Thoracic aorta (tissue), 2 donors: Measurements from ENCODE around the gene SUN5. TPM values are rescaled to one million over a fixed set of nuclear protein-coding genes. Genes with fewer than 3 reads are reported as not detected.

Source experiments
- ATAC-seq: fragments of 150-250 bp; one replicate; pipeline ENCODE4 v1.8.0; 2017; ENCODE audit warnings: low read depth; ENCODE audit not compliant: insufficient number of reproducible peaks, low FRiP score
- DNase-seq: peaks from one replicate; pipeline ENCODE4 v3.0.0-alpha.2; 2020; ENCODE audit warnings: low spot score
- H3K27ac ChIP-seq, 2 donors: fragments of 200-600 bp; sonication (generic); 1 replicate in 1 of 2; 2 replicates in 1 of 2; pipeline ENCODE4 v1.5.1; 2016; ENCODE audit warnings: mild to moderate bottlenecking in 2 of 2, moderate library complexity in 2 of 2
- H3K27me3 ChIP-seq: fragments of 200-600 bp; sonication (generic); replicated peaks from 2 replicates; pipeline ENCODE4 v1.6.0; 2016; ENCODE audit warnings: mild to moderate bottlenecking; ENCODE audit not compliant: insufficient read depth
- H3K36me3 ChIP-seq: fragments of 200-600 bp; sonication (generic); one replicate; pipeline ENCODE4 v1.5.1; 2016
- H3K4me1 ChIP-seq, 2 donors: fragments of 200-600 bp; sonication (generic); 1 replicate in 1 of 2; 2 replicates in 1 of 2; pipeline versions ENCODE4 v1.5.1 to v1.6.0; 2016; ENCODE audit warnings: low read depth in 2 of 2, mild to moderate bottlenecking in 1 of 2; ENCODE audit not compliant: control insufficient read depth in 1 of 2
- H3K4me3 ChIP-seq: fragments of 200-600 bp; sonication (generic); 2 replicates; pipeline ENCODE4 v1.5.1; 2016; ENCODE audit warnings: mild to moderate bottlenecking
- H3K9me3 ChIP-seq: fragments of 200-600 bp; sonication (generic); 2 replicates; pipeline ENCODE4 v1.5.1; 2016
- CTCF ChIP-seq: fragments of 200-600 bp; sonication (generic); IDR thresholded peaks from one replicate; pipeline ENCODE4 v1.5.1; 2019; ENCODE audit warnings: antibody characterized with exemption
- total RNA-seq, 2 donors: library from RNA; depleted of rRNA; stranded (reverse); fragments of >200 nt; gene quantifications; one replicate each; pipeline versions ENCODE4 v1.1.0 to v1.2.3, GENCODE V29; 2016

Gene SUN5
- total RNA-seq, 2 donors from 2014 or later: not detected

GRCh38 chr20:33015700-33016580 is 11.7 kb upstream of the SUN5 start:
- DNase-seq (no peak), ATAC-seq (no peak)
- no peak overlapping the region for H3K27ac ChIP-seq
- H3K9me3 ChIP-seq: no peaks in the 10 kb centered on the region
- H3K4me1 ChIP-seq: no peaks in the 10 kb centered on the region
- no peaks in the 10 kb centered on the region for H3K27me3 ChIP-seq
- no peaks in the 10 kb centered on the region for H3K36me3 ChIP-seq
- no peak overlapping the region for H3K4me3 ChIP-seq
- TF ChIP-seq CTCF: no peak

GRCh38 chr20:33015114-33015484 is 10.9 kb upstream of the SUN5 start:
- no peak overlapping the region for H3K4me3 ChIP-seq
- H3K27ac ChIP-seq: no peak overlapping the region
- H3K36me3 ChIP-seq: no peaks in the 10 kb centered on the region
- ATAC-seq (no peak), DNase-seq (no peak)
- no peaks in the 10 kb centered on the region for H3K27me3 ChIP-seq
- H3K4me1 ChIP-seq: no peaks in the 10 kb centered on the region
- no peak for TF ChIP-seq CTCF
- H3K9me3 ChIP-seq: no peaks in the 10 kb centered on the region

GRCh38 chr20:33014336-33015113 is 10.3 kb upstream of the SUN5 start:
- no peaks in the 10 kb centered on the region for H3K36me3 ChIP-seq

GRCh38 chr20:33013701-33014326 is 9.6 kb upstream of the SUN5 start:
- no peaks in the 10 kb centered on the region for H3K36me3 ChIP-seq

More at GRCh38 chr20:33014336-33015113, 10.3 kb upstream of the SUN5 start:
- Histone ChIP-seq H3K4me1 (no peaks in the 10 kb centered on the region), H3K27me3 (no peaks in the 10 kb centered on the region), H3K4me3 (no peak overlapping the region), H3K9me3 (no peaks in the 10 kb centered on the region), H3K27ac (no peak overlapping the region)
- DNase-seq: no peak
- no peak for TF ChIP-seq CTCF
- no peak for ATAC-seq

More at GRCh38 chr20:33013701-33014326, 9.6 kb upstream of the SUN5 start:
- Histone ChIP-seq H3K27me3 (no peaks in the 10 kb centered on the region), H3K4me3 (no peak overlapping the region), H3K27ac (no peak overlapping the region), H3K9me3 (no peaks in the 10 kb centered on the region), H3K4me1 (no peaks in the 10 kb centered on the region)
- no peak for TF ChIP-seq CTCF
- ATAC-seq: no peak
- no peak for DNase-seq
